Tibial nerve (tissue), 4 donors: ENCODE results near the gene CNTN5.

Experiments
- CTCF ChIP-seq, 5 experiments: fragments of 200-600 bp in 3 of 5; fragments of 450-650 bp in 2 of 5; sonication (generic) in 3 of 5; IDR thresholded peaks; one replicate each; pipeline ENCODE4 v1.5.1; 2016 to 2019; ENCODE audit warnings: antibody characterized with exemption in 5 of 5, mild to moderate bottlenecking in 3 of 5, moderate library complexity in 2 of 5
- EP300 ChIP-seq, 2 donors: sonication (generic); formaldehyde crosslinking; IDR thresholded peaks; one replicate each; pipeline ENCODE4 v1.6.1; 2017; ENCODE audit warnings: antibody characterized with exemption in 2 of 2, mild to moderate bottlenecking in 1 of 2
- POLR2A ChIP-seq, 2 donors: fragments of 450-650 bp; IDR thresholded peaks; one replicate each; pipeline ENCODE4 v1.6.1; 2017; ENCODE audit warnings: antibody characterized with exemption in 2 of 2, mild to moderate bottlenecking in 2 of 2, moderate library complexity in 2 of 2

GRCh38 chr11:99148352-99148751 is 127.6 kb downstream of the CNTN5 start:
- TF ChIP-seq EP300 (IDR thresholded peaks at IDR 0.05) = no peak
- TF ChIP-seq CTCF (IDR thresholded peaks at IDR 0.05) = no peak
- TF ChIP-seq POLR2A (IDR thresholded peaks at IDR 0.05) = no peak
